Stimulated activated naive CD8-positive, alpha-beta T cell treated with anti-CD3 and anti-CD28 coated beads, Interleukin-15, amount 100 ng/mL, for 72 hours (primary cell): Measurements from ENCODE around the gene ADAMTS6.
"Not testable (repeated sequence)": the region's sequence is repeated elsewhere in the genome, so short reads cannot be mapped to it uniquely, and the experiment has no call there.

Experiments used
- ATAC-seq: fragments of 150-1000 bp; cut with Tn5 transposase; 2 replicates; pipeline ENCODE4 v1.10.0; 2021; ENCODE audit warnings: mild to moderate bottlenecking, moderate library complexity
- DNase-seq, 2 donors: peaks; one replicate each; pipeline ENCODE4 v3.0.0; 2021 to 2022
- H3K27ac Mint-ChIP-seq, 2 donors: one replicate each; pipeline ENCODE4 v1.8.0; 2022; ENCODE audit warnings: mild to moderate bottlenecking in 2 of 2, mixed read lengths in 2 of 2, moderate library complexity in 2 of 2
- H3K27me3 Mint-ChIP-seq: one replicate; pipeline ENCODE4 v1.8.0; 2022; ENCODE audit warnings: mixed read lengths
- H3K4me1 Mint-ChIP-seq: one replicate; pipeline ENCODE4 v1.8.0; 2022; ENCODE audit warnings: mild to moderate bottlenecking, mixed read lengths
- H3K4me3 Mint-ChIP-seq, 2 donors: one replicate each; pipeline ENCODE4 v1.8.0; 2022; ENCODE audit warnings: mild to moderate bottlenecking in 2 of 2, mixed read lengths in 2 of 2, moderate library complexity in 1 of 2
- H3K9me3 Mint-ChIP-seq, 2 donors: one replicate each; pipeline ENCODE4 v1.8.0; 2022; ENCODE audit warnings: mixed read lengths in 2 of 2

The ADAMTS6 gene

GRCh38 chr5:65356274-65356673 lies 125.4 kb downstream of the ADAMTS6 start:
- DNase-seq (no peak), ATAC-seq (no peak)
- no peaks in the 10 kb centered on the region for H3K9me3 Mint-ChIP-seq
- H3K4me3 Mint-ChIP-seq, result no peak overlapping the region
- no peaks in the 10 kb centered on the region for H3K4me1 Mint-ChIP-seq
- H3K27me3 Mint-ChIP-seq, result no peaks in the 10 kb centered on the region
- no peak overlapping the region for H3K27ac Mint-ChIP-seq

- H3K9me3 Mint-ChIP-seq, result no peaks in the 10 kb centered on the region
- no peak overlapping the region for H3K4me3 Mint-ChIP-seq
- DNase-seq (no peak), ATAC-seq (no peak)
- no peaks in the 10 kb centered on the region for H3K27me3 Mint-ChIP-seq
- H3K4me1 Mint-ChIP-seq, result no peaks in the 10 kb centered on the region
- H3K27ac Mint-ChIP-seq, result no peak overlapping the region
Observed at GRCh38 chr5:65355301-65355700, 126.4 kb downstream of the ADAMTS6 start.

GRCh38 chr5:65341835-65342234 lies 139.9 kb downstream of the ADAMTS6 start:
- peaks cover 32 to 39% of the 10 kb centered on the region in 2 donors for H3K9me3 Mint-ChIP-seq
- ATAC-seq (no peak), DNase-seq (no peak)
- peak overlapping the region in 1 of 2 donors; percentile 15 for H3K27ac Mint-ChIP-seq
- no peaks in the 10 kb centered on the region for H3K27me3 Mint-ChIP-seq
- H3K4me3 Mint-ChIP-seq, result no peak overlapping the region
- H3K4me1 Mint-ChIP-seq, result no peaks in the 10 kb centered on the region

GRCh38 chr5:65338606-65339151 lies 143.0 kb downstream of the ADAMTS6 start:
- Mint-ChIP-seq H3K27me3 (no peaks in the 10 kb centered on the region), H3K4me3 (no peak overlapping the region), H3K9me3 (peaks cover 32 to 35% of the 10 kb centered on the region in 2 donors), H3K4me1 (no peaks in the 10 kb centered on the region), H3K27ac (no peak overlapping the region)
- ATAC-seq, result no peak
- DNase-seq, result no peak

- H3K4me1 Mint-ChIP-seq, result no peaks in the 10 kb centered on the region
- no peaks in the 10 kb centered on the region for H3K9me3 Mint-ChIP-seq
- no peaks in the 10 kb centered on the region for H3K27me3 Mint-ChIP-seq
- ATAC-seq (no peak), DNase-seq (no peak)
- no peak overlapping the region for H3K27ac Mint-ChIP-seq
- no peak overlapping the region for H3K4me3 Mint-ChIP-seq
Observed at GRCh38 chr5:65334077-65334476, 147.6 kb downstream of the ADAMTS6 start.

- Mint-ChIP-seq H3K4me3 (no peak overlapping the region), H3K27ac (no peak overlapping the region), H3K4me1 (no peaks in the 10 kb centered on the region), H3K9me3 (no peaks in the 10 kb centered on the region), H3K27me3 (no peaks in the 10 kb centered on the region)
- DNase-seq, result no peak
- no peak for ATAC-seq
Observed at GRCh38 chr5:65332591-65332990, 149.1 kb downstream of the ADAMTS6 start.

- no peak for DNase-seq
- H3K9me3 Mint-ChIP-seq, result no peaks in the 10 kb centered on the region
- H3K27me3 Mint-ChIP-seq, result no peaks in the 10 kb centered on the region
- no peak overlapping the region for H3K4me3 Mint-ChIP-seq
- ATAC-seq, result no peak
- H3K4me1 Mint-ChIP-seq, result no peaks in the 10 kb centered on the region
- no peak overlapping the region for H3K27ac Mint-ChIP-seq
Observed at GRCh38 chr5:65329266-65329665, 152.5 kb downstream of the ADAMTS6 start.

- no peak for ATAC-seq
- no peaks in the 10 kb centered on the region for H3K4me1 Mint-ChIP-seq
- H3K27me3 Mint-ChIP-seq, result no peaks in the 10 kb centered on the region
- no peak for DNase-seq
- no peak overlapping the region for H3K4me3 Mint-ChIP-seq
- peaks cover 0 to under 1% of the 10 kb centered on the region in 2 donors for H3K9me3 Mint-ChIP-seq
- no peak overlapping the region for H3K27ac Mint-ChIP-seq
Observed at GRCh38 chr5:65327582-65327981, 154.1 kb downstream of the ADAMTS6 start.

- ATAC-seq (no peak), DNase-seq (no peak)
- Mint-ChIP-seq H3K4me3 (no peak overlapping the region), H3K9me3 (peaks cover 0 to 7% of the 10 kb centered on the region in 2 donors), H3K27me3 (no peaks in the 10 kb centered on the region), H3K4me1 (no peaks in the 10 kb centered on the region), H3K27ac (no peak overlapping the region)
Observed at GRCh38 chr5:65326922-65327321, 154.8 kb downstream of the ADAMTS6 start.

GRCh38 chr5:65324226-65324625 lies 157.5 kb downstream of the ADAMTS6 start:
- Mint-ChIP-seq H3K27ac (no peak overlapping the region), H3K4me3 (no peak overlapping the region), H3K4me1 (no peaks in the 10 kb centered on the region), H3K27me3 (no peaks in the 10 kb centered on the region), H3K9me3 (peaks cover 0 to 9% of the 10 kb centered on the region in 2 donors)
- DNase-seq, result no peak
- ATAC-seq, result no peak

GRCh38 chr5:65320704-65321103 lies 161.0 kb downstream of the ADAMTS6 start:
- not testable (repeated sequence) for DNase-seq, H3K27me3 Mint-ChIP-seq, ATAC-seq, H3K4me3 Mint-ChIP-seq, H3K9me3 Mint-ChIP-seq, H3K4me1 Mint-ChIP-seq
- H3K27ac Mint-ChIP-seq, result peak overlapping the region in 1 of 2 donors; percentile 54

- no peaks in the 10 kb centered on the region for H3K4me1 Mint-ChIP-seq
- H3K9me3 Mint-ChIP-seq, result peaks cover 0 to 9% of the 10 kb centered on the region in 2 donors
- DNase-seq, result no peak
- H3K4me3 Mint-ChIP-seq, result no peak overlapping the region
- no peak for ATAC-seq
- H3K27ac Mint-ChIP-seq, result no peak overlapping the region
- H3K27me3 Mint-ChIP-seq, result no peaks in the 10 kb centered on the region
Observed at GRCh38 chr5:65320250-65320649, 161.5 kb downstream of the ADAMTS6 start.

GRCh38 chr5:65307931-65308330 lies 173.8 kb downstream of the ADAMTS6 start:
- Mint-ChIP-seq H3K27ac (no peak overlapping the region), H3K27me3 (no peaks in the 10 kb centered on the region), H3K9me3 (no peaks in the 10 kb centered on the region), H3K4me3 (no peak overlapping the region), H3K4me1 (no peaks in the 10 kb centered on the region)
- DNase-seq (no peak), ATAC-seq (no peak)

- ATAC-seq (no peak), DNase-seq (no peak)
- Mint-ChIP-seq H3K27ac (no peak overlapping the region), H3K4me3 (no peak overlapping the region), H3K9me3 (no peaks in the 10 kb centered on the region), H3K4me1 (no peaks in the 10 kb centered on the region), H3K27me3 (no peaks in the 10 kb centered on the region)
Observed at GRCh38 chr5:65307088-65307487, 174.6 kb downstream of the ADAMTS6 start.

GRCh38 chr5:65305913-65306312 lies 175.8 kb downstream of the ADAMTS6 start:
- H3K4me1 Mint-ChIP-seq, result no peaks in the 10 kb centered on the region
- H3K9me3 Mint-ChIP-seq, result no peaks in the 10 kb centered on the region
- no peak for ATAC-seq
- no peaks in the 10 kb centered on the region for H3K27me3 Mint-ChIP-seq
- H3K4me3 Mint-ChIP-seq, result no peak overlapping the region
- H3K27ac Mint-ChIP-seq, result no peak overlapping the region
- DNase-seq, result no peak

GRCh38 chr5:65299861-65300260 lies 181.9 kb downstream of the ADAMTS6 start:
- DNase-seq (no peak), ATAC-seq (no peak)
- Mint-ChIP-seq H3K9me3 (no peaks in the 10 kb centered on the region), H3K27ac (no peak overlapping the region), H3K4me1 (no peaks in the 10 kb centered on the region), H3K27me3 (no peaks in the 10 kb centered on the region), H3K4me3 (no peak overlapping the region)

- Mint-ChIP-seq H3K27me3 (no peaks in the 10 kb centered on the region), H3K4me1 (no peaks in the 10 kb centered on the region), H3K27ac (no peak overlapping the region), H3K4me3 (no peak overlapping the region), H3K9me3 (no peaks in the 10 kb centered on the region)
- DNase-seq (no peak), ATAC-seq (no peak)
Observed at GRCh38 chr5:65296067-65296466, 185.7 kb downstream of the ADAMTS6 start.
